HG02970 (cell line): ENCODE measurements around the gene CCDC138.
"Not testable (repeated sequence)": the region's sequence is repeated elsewhere in the genome, so short reads cannot be mapped to it uniquely, and the experiment has no call there.

Experiments
- ATAC-seq: cut with Tn5 transposase; IDR thresholded peaks from one replicate; pipeline ENCODE4 v1.9.1; 2021; ENCODE audit warnings: mild to moderate bottlenecking, moderate library complexity, moderate number of reproducible peaks; ENCODE audit not compliant: unreplicated experiment, low FRiP score

CCDC138 gene

GRCh38 chr2:108786354-108787215 is at the start of gene CCDC138:
Gene CCDC138, plus strand, starts transcription at chr2:108786771. Its CDS starts 52 bp downstream, at chr2:108786823.
- ATAC-seq = peak; percentile 97

- not testable (repeated sequence) for ATAC-seq
Observed at GRCh38 chr2:108757973-108758372, 28.6 kb upstream of the CCDC138 start.

GRCh38 chr2:108762618-108763017 is 24.0 kb upstream of the CCDC138 start:
- ATAC-seq = not testable (repeated sequence)

GRCh38 chr2:108766671-108767070 is 19.9 kb upstream of the CCDC138 start:
- ATAC-seq = not testable (repeated sequence)

GRCh38 chr2:108767859-108768258 is 18.7 kb upstream of the CCDC138 start:
- ATAC-seq = not testable (repeated sequence)

- ATAC-seq = no peak
Observed at GRCh38 chr2:108776475-108776874, 10.1 kb upstream of the CCDC138 start.

- ATAC-seq = no peak
Observed at GRCh38 chr2:108778857-108779256, 7.7 kb upstream of the CCDC138 start.

- no peak for ATAC-seq
Observed at GRCh38 chr2:108786008-108786353, 590 bp upstream of the CCDC138 start.

- no peak for ATAC-seq
Observed at GRCh38 chr2:108787216-108787541, 608 bp downstream of the CCDC138 start.

- ATAC-seq = no peak
Observed at GRCh38 chr2:108803045-108803736, 16.6 kb downstream of the CCDC138 start.

GRCh38 chr2:108805032-108805431 is 18.5 kb downstream of the CCDC138 start:
- ATAC-seq = no peak

- no peak for ATAC-seq
Observed at GRCh38 chr2:108805782-108806181, 19.2 kb downstream of the CCDC138 start.

GRCh38 chr2:108806371-108807113 is 20.0 kb downstream of the CCDC138 start:
- ATAC-seq = no peak

- ATAC-seq = no peak
Observed at GRCh38 chr2:108809936-108810335, 23.4 kb downstream of the CCDC138 start.

- no peak for ATAC-seq
Observed at GRCh38 chr2:108810993-108811957, 24.7 kb downstream of the CCDC138 start.

GRCh38 chr2:108813732-108814131 is 27.2 kb downstream of the CCDC138 start:
- ATAC-seq = no peak

- ATAC-seq = no peak
Observed at GRCh38 chr2:108820482-108820881, 33.9 kb downstream of the CCDC138 start.

- no peak for ATAC-seq
Observed at GRCh38 chr2:108823286-108823685, 36.7 kb downstream of the CCDC138 start.

GRCh38 chr2:108824316-108825070 is 37.9 kb downstream of the CCDC138 start:
- ATAC-seq = no peak
